HG03103 (cell line): ENCODE measurements around the gene RAPGEF3.

ENCODE experiments used
- ATAC-seq: cut with Tn5 transposase; IDR thresholded peaks from one replicate; pipeline ENCODE4 v1.9.1; 2021; ENCODE audit warnings: low read depth; ENCODE audit not compliant: unreplicated experiment

The RAPGEF3 gene

GRCh38 chr12:47790676-47791350 lies 32.1 kb upstream of the RAPGEF3 start:
- ATAC-seq: no peak

- ATAC-seq: no peak
Measured at GRCh38 chr12:47789712-47790489, 31.2 kb upstream of the RAPGEF3 start.

GRCh38 chr12:47789141-47789540 lies 30.5 kb upstream of the RAPGEF3 start:
- no peak for ATAC-seq

DNA sequence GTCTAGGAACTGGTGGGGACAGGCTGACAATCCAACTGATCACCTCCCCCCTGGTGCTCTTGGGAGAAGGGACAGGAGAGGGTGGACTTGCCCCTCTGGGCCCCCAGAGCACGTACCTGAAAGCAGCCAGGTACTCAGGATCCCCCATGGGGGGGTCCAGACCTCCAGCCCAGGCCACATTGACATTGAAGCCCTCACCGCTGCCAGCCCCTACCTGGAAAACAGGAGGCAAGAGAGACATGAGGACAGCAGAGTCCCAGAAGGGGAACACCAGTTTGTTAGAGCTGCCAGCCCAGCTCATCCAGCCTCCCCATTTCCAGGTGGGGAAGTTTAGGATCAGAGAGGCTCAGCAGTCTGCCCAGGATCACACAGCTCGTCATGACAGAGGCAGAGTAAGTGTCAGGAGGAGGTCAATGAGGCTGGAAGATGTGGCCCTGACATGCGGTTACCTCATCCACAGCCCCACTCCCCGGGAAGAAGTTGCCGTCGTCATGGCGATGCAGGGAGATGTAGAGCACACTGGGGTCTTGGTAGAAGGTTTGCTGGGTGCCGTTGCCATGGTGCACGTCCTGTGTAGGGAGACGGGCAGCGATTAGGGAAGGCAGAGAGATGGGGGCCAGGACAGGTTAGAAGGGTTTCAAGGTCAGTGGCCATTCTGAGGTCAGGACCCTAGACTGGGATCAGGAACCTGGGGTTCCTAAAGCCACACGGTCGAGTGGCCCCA lies 29.1 kb upstream of the RAPGEF3 start:
- ATAC-seq: no peak

- ATAC-seq: no peak
Measured at GRCh38 chr12:47786662-47787280, 28.1 kb upstream of the RAPGEF3 start.

GRCh38 chr12:47785887-47786661 lies 27.4 kb upstream of the RAPGEF3 start:
- no peak for ATAC-seq

GRCh38 chr12:47785036-47785886 lies 26.6 kb upstream of the RAPGEF3 start:
- no peak for ATAC-seq

- no peak for ATAC-seq
Measured at GRCh38 chr12:47783821-47784819, 25.4 kb upstream of the RAPGEF3 start.

GRCh38 chr12:47783024-47783755 lies 24.5 kb upstream of the RAPGEF3 start:
- ATAC-seq: no peak

DNA sequence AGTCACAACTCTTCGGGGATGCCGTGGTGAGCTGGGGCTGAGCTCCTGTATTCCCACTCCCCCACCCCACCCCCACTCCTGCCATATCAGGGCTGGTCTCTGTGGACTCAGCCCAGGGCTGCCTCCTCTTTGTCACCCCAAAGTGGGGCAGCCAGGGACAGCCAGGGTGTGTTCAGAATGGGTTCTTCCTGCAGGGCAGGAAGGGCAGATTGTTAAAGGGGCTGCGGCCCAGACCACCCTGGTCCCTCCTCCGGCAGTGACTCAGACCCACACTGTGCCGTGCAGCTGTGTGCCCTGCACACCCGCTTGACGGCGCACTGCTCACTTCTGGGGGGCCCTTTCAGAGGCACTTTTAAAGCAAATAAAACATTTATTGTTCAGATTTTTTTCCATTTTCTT lies 23.7 kb upstream of the RAPGEF3 start:
- no peak for ATAC-seq

DNA sequence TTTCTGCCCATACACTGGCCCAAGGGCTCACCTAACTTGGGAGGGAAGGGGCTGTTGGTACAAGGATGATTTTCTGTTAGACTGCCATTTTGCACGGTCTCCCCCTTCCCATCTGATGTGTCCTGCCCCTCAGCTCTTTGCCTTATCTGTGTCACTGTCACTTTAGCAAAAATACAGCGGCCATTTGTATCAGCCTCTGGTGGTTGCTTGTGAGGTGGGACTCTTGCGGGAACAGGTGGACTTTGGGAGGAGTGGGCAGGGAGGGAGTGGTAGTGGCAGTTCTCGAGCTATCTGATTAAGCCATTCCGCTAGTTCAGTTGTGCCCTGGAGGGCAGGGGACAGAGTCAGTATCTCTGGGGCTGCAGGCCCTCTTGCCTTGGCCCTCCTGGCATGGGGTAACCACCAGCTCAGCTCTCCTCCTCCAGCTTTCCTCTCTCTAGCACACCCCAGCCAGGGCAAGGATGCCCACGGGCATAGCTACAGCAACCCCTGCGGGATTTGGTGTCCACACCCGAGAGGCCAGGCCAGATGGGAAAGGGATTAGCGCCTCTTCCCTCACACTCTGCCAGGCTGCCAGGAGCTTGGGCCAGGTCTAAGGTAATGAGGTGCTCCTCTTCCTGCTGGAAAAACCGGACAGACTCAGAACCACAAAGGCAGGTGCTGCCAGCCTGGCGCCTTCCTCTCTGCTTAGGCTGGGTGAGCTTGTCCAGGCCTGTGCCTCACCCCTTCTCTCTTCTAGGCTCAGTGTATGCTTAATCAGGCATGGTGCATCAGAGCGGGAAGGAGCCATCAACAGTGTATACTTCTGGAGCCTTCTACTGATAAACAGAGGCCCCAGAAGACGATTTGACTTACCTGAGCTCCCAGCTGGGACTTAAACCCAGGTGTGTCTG lies 23.0 kb upstream of the RAPGEF3 start:
- no peak for ATAC-seq

DNA sequence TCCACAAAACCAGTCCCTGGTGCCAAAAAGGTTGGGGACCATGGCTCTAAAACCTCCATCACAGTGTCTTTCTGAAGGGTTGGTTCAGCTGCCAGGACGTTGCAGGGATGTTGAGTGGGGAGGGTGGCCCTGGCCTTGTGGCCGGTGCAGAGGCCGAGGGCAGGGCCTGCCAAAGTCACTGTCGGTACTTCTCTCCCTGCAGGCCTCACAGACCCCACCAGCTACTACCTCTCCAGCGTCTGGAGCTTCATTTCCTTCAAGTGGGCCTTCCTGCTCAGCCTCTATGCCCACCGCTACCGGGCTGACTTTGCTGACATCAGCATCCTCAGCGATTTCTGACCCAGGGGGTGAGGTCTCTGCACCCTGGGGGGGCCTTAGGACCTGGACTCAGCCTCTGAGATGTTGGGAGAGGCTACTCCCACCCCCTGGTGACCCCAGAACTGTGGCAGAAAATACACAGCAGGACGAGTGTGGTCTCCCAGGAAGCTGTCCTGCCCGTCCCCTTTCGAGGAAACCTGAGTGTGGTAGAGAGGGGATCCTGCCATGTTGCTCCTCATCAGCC lies 21.3 kb upstream of the RAPGEF3 start:
- ATAC-seq: no peak

DNA sequence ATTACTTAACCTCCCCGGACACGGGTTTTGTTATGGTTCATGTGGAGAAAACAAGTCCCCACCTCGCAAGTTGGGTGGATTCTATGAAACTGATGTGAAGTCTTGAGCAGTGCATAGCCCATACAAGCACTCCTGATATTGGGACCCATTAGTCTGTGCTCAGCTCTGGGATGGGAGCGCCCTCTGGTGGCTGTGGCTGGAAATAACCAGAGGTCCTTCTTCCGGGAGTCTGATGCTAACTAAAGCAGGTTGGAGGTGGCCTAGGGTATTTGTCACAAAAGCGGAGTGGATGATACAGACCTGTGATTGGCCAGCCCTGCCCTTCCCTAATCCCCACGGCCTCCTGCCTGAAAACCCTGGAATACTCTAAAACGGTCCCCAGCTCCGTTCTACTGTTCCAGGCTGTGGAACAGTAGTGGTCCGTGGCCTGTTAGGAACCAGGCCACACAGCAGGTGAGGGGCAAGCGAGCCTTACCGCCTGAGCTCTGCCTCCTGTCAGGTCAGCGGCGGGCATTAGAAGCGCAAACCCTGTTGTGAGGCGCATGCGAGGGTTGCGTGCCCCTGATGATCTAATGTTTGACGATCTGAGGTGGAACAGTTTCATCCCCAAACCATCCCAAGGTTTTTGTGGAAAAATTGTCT lies 20.7 kb upstream of the RAPGEF3 start:
- peak; percentile 84 for ATAC-seq

- ATAC-seq: no peak
Measured at GRCh38 chr12:47778881-47779280, 20.2 kb upstream of the RAPGEF3 start.

DNA sequence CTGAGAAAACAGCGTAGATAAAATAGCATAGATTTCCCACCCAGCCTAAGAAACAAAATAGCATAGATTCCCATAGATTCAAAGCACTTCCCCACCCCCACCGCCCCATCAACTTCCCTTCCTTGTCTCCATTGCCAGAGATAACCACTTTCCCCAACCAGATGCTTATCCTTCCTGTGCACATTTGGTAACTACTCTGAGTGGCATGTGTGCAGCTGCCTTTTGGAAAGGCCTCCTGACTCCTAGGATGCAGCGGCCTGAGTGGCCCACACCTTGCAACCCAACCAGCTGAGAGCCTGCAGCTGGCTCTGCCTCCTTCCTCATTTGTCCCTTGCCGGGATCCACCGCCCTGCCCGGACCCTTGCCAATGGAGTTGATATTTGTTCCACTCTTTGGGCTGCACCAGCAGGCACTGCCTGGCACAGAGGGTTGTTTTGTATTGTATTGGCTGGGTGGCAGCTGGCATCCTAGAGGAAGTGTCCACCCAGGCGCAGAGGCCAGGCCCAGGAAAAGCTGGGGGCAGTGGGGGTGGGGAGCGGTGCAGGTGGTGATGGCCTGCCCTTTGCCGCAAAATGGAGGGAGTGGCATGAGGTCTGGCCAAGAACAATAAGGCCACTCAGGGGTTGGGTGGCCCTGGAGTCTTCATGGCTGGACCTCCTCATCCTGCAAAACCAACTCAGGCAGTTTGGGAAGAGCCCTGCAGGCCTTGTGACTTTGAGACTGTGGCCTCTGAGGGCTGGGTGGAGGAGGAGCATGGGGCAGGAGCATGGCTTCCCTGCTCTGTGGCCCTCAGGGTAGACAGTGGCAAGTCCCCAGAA lies 19.3 kb upstream of the RAPGEF3 start:
- no peak for ATAC-seq
